Pancreas (tissue), 10 donors: ENCODE data around the gene CIB1. TPM values are rescaled to one million over a fixed set of nuclear protein-coding genes. Genes with fewer than 3 reads are reported as not detected.

Source experiments
- ATAC-seq, 4 donors: fragments of 200-7000 bp; cut with Tn5 transposase; one replicate each; pipeline versions ENCODE4 v1.8.0 to v1.9.1; 2020; ENCODE audit warnings: mild to moderate bottlenecking in 4 of 4, moderate library complexity in 4 of 4
- DNase-seq, 6 donors: peaks; one replicate each; pipeline ENCODE4 v3.0.0-alpha.2; 2020
- FAIRE-seq: peaks from 2 replicates; lab custom pipeline; 2012; peaks lifted over from hg19 to GRCh38; lab: Jason Lieb, UNC
- H3K27ac ChIP-seq, 4 donors: fragments of 200-600 bp; sonication (generic); 1 replicate in 3 of 4; 2 replicates in 1 of 4; pipeline versions ENCODE4 v1.5.0 to v1.8.0; 2020
- H3K27me3 ChIP-seq, 4 donors: fragments of 200-600 bp; one replicate each; pipeline ENCODE4 v1.8.0; 2021
- H3K36me3 ChIP-seq, 3 donors: fragments of 200-600 bp; sonication (generic) in 1 of 3; one replicate each; pipeline versions ENCODE4 v1.5.0 to v1.8.0; 2020 to 2021
- H3K4me1 ChIP-seq, 3 donors: fragments of 200-600 bp; one replicate each; pipeline ENCODE4 v1.8.0; 2021
- H3K4me3 ChIP-seq, 4 donors: fragments of 200-600 bp; sonication (generic) in 2 of 4; one replicate each; pipeline versions ENCODE4 v1.5.0 to v1.8.0; 2020 to 2021
- H3K9me3 ChIP-seq, 4 donors: fragments of 200-600 bp; one replicate each; pipeline ENCODE4 v1.8.0; 2021
- WGBS, 2 donors: extraction: QIAGEN DNeasy Blood & Tissue Kit; methylation state at CpG; one replicate each; pipeline ENCODE4 v1.1.7; 2013; 5-methylcytosine and 5-hydroxymethylcytosine counted together
- intact Hi-C, 3 donors: fragments of 100-400 bp; cut with DNase I; formaldehyde crosslinking; loops; one replicate each; pipeline versions ENCODE4 v1.11.1 to v1.14.2; 2022
- polyA plus RNA-seq, 2 donors: library from polyadenylated mRNA; stranded (reverse); fragments of 200-250 nt; gene quantifications; one replicate each; pipeline ENCODE4 v1.2.3, GENCODE V29; 2013
- total RNA-seq, 6 donors: library from RNA; stranded (reverse); fragmentation: NEBNext Ultra II Directional in 4 of 6; extraction: Animal tissue kit (Norgen Biotek cat#: 25700) in 4 of 6; gene quantifications; one replicate each; pipeline versions ENCODE4 v1.2.1 to v1.2.4, GENCODE V29; 2021 to 2023
- TF ChIP-seq, protein P1 (sequence below), 4 donors: fragments of 200-600 bp; sonication (generic) in 3 of 4; IDR thresholded peaks; one replicate each; pipeline versions ENCODE4 v1.5.0 to v1.8.0; 2021; ENCODE audit warnings: antibody characterized with exemption in 4 of 4
- donor health status: healthy with polysubstance abuse.
- donor health status: DM: no; HTN: no; CAD: no; lungs with moderate emphysema.
- donor health status: DM: no; HTN: no; CAD: no.
- donor health status: control.
- donor health status: control.
- donor health status: Bipolar disorder and iron deficiency.
- donor health status: DM: yes; HTN: yes; CAD: no.
- donor health status: DM: no; HTN: no; CAD: no.
- donor health status: DM: no; HTN: no; CAD: no.
- donor health status: DM: yes; HTN: yes; CAD: no.

CIB1 gene
- total and polyA plus RNA-seq, 8 donors: 70.4 to 162 (median 82.9) TPM

DNA sequence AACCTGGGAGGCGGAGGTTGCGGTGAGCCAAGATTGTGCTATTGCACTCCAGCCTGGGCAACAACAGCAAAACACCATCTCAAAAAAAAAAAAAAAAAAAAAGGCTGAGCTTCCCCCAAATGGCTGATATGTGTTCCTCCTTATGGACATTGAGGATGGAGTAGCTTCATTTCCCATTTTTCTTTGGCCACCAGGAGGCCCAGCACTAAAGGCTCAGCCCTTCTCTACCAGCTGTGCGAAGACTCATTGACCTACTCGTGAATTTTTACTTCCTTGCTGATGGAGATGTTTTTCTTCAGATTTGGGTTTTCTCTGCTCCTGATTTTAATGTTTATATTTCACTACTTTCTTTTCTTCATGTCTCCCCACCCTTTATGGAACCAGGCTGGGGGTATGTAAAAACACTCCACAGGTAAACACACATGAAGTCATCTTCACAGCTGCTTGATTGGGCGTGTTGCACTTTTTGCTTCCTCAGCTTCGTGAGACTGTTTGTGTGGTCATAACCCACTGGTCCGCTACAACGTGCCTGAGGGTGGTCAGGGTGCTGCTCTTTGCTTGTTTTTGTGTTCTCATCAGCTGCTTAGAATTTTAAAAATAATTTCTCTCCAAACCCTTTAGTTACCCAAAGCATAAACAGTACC, 19.1 kb downstream of the CIB1 start:
- FAIRE-seq: no peak
- Histone ChIP-seq H3K27me3 (no peaks in the 10 kb centered on the region), H3K4me1 (peaks cover 35 to 47% (median 39%) of the 10 kb centered on the region in 3 donors), H3K4me3 (no peak overlapping the region), H3K36me3 (peaks cover 0 to 15% (median 3%) of the 10 kb centered on the region in 3 donors), H3K9me3 (no peaks in the 10 kb centered on the region), H3K27ac (peak overlapping the region in 2 of 4 donors; percentile 76 to 78)
- WGBS, 2 donors: 74 to 78% methylated on average over 8 of the region's 8 CpGs
- TF ChIP-seq, protein P1, sequence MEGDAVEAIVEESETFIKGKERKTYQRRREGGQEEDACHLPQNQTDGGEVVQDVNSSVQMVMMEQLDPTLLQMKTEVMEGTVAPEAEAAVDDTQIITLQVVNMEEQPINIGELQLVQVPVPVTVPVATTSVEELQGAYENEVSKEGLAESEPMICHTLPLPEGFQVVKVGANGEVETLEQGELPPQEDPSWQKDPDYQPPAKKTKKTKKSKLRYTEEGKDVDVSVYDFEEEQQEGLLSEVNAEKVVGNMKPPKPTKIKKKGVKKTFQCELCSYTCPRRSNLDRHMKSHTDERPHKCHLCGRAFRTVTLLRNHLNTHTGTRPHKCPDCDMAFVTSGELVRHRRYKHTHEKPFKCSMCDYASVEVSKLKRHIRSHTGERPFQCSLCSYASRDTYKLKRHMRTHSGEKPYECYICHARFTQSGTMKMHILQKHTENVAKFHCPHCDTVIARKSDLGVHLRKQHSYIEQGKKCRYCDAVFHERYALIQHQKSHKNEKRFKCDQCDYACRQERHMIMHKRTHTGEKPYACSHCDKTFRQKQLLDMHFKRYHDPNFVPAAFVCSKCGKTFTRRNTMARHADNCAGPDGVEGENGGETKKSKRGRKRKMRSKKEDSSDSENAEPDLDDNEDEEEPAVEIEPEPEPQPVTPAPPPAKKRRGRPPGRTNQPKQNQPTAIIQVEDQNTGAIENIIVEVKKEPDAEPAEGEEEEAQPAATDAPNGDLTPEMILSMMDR (IDR thresholded peaks at IDR 0.05): peak in 1 of 4 donors; percentile 12
- DNase-seq: peak in 1 of 6 donors; percentile 6
- peak in 2 of 4 donors; percentile 7 to 24 for ATAC-seq
- intact Hi-C loops: no loop called here

DNA sequence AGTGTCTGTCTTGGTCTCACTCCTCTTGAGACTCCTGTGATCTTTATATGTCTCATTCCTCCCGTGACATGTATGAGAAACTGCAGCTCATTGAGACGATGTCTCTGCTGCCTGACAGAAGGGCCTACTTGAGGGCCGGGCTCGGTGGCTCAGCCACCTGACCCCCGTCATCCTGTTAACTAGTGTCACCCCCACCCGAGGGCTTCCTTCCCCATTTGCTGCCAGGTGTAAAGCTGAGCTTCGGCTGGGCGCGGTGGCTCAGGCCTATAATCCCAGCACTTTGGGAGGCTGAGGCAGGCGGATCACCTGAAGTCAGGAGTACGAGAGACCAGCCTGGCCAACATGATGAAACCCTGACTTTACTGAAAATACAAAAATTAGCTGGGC, 19.9 kb downstream of the CIB1 start:
- H3K9me3 ChIP-seq: no peaks in the 10 kb centered on the region
- H3K4me1 ChIP-seq: peaks cover 35 to 47% (median 39%) of the 10 kb centered on the region in 3 donors
- no peaks in the 10 kb centered on the region for H3K27me3 ChIP-seq
- TF ChIP-seq, protein P1 (IDR thresholded peaks at IDR 0.05): no peak
- intact Hi-C loops: no loop called here
- H3K27ac ChIP-seq: peak overlapping the region; percentile 58 to 78 (median 72)
- DNase-seq (peak in 2 of 6 donors; percentile 44 to 52), ATAC-seq (peak in 2 of 4 donors; percentile 13 to 39), FAIRE-seq (no peak)
- 29% methylated on average over 11 of the region's 11 CpGs for WGBS, 2 donors
- peaks cover 0 to 15% (median 3%) of the 10 kb centered on the region in 3 donors for H3K36me3 ChIP-seq
- H3K4me3 ChIP-seq: no peak overlapping the region

DNA sequence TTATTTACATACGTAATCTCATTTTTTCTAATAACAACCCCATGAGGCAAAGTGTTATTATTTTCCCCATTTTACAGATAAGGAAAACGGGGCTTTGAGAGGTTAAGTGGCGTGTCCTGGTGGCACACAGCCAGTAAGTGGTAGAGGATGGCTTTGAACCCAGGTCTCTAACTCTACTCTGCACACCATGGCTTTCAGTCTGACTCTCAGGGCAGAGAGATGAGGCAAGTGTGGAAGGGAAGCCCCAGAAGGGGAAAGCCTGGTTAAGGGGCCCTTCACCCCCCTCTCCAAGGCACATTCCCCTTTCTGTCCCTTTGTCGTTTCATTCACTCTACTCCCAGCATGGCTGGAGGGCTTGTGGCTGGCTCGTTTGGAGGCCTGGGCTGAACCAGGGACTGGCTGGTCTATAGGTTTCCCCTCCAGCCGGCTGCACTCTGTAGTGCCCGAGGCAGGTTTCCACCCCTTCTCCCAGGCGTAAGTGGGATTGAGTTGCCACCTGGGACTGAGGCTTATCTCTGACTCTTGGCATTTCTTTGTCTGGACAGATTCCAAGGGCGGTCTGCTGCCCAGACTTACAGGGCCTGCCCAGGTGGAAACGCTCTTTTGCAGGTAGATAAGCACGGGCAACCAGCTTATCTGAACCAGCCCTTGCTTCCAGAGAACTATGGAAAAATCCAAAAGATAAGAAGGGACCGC, 20.5 kb downstream of the CIB1 start:
- no peaks in the 10 kb centered on the region for H3K27me3 ChIP-seq
- peaks cover 35 to 47% (median 39%) of the 10 kb centered on the region in 3 donors for H3K4me1 ChIP-seq
- peaks cover 0 to 12% (median 3%) of the 10 kb centered on the region in 3 donors for H3K36me3 ChIP-seq
- H3K4me3 ChIP-seq: no peak overlapping the region
- ATAC-seq (peak; percentile 85 to 90 (median 88)), FAIRE-seq (no peak), DNase-seq (peak; percentile 70 to 92 (median 89))
- 17 to 22% methylated on average over 12 of the region's 12 CpGs for WGBS, 2 donors
- TF ChIP-seq, protein P1 (IDR thresholded peaks at IDR 0.05): no peak
- no peaks in the 10 kb centered on the region for H3K9me3 ChIP-seq
- intact Hi-C loops: no loop called here
- H3K27ac ChIP-seq: peak overlapping the region; percentile 58 to 78 (median 72)

DNA sequence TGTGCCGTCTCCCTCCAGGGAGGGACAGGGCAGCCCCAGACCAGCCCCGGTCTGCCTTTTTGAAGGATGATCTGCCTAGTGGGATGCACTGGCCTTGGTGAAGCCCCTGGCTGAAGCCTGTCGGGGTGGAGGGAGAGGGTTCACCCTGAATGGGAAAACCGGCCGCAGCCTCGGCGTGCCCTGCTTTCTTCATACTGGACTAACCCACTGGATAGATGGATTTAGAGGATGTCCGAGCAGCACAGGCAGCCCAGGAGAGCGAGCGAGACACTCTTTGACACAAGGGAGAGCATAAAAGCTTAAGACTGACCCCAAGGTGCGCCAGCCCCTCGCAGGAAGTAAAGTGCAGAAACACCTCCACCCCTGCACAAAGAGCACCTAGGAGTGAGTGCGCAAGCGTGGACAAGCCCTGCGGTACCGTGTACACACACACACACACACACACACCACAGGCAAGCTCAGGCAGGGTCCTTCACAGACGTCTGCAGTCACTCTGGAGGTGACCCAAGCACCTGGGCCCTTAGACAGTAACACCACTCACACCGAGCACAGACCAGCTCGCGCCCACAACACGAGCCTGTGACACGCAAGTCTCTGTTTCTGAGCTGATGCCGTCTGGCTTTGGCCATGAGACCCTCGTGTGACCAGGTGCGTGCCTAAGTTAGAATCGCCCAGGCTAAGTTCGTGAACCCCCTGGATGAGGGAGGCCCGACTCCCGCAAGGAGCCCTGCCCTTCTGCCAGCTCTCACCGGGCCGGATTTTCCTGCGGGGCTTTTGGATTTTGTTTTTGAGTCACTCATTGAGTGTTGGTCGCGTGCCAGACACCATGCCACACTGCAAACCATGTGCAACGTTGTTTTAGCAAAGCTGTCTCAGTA, 21.3 kb downstream of the CIB1 start:
- Histone ChIP-seq H3K27ac (peak overlapping the region; percentile 58 to 78 (median 72)), H3K4me1 (peaks cover 35 to 47% (median 39%) of the 10 kb centered on the region in 3 donors), H3K27me3 (no peaks in the 10 kb centered on the region), H3K4me3 (no peak overlapping the region), H3K9me3 (no peaks in the 10 kb centered on the region), H3K36me3 (peaks cover 0 to 4% (median 3%) of the 10 kb centered on the region in 3 donors)
- 48 to 52% methylated on average over 35 of the region's 35 CpGs for WGBS, 2 donors
- ATAC-seq: peak; percentile 15 to 33 (median 28)
- FAIRE-seq: no peak
- intact Hi-C loops: no loop called here
- peak in 5 of 6 donors; percentile 43 to 81 (median 72) for DNase-seq
- TF ChIP-seq, protein P1 (IDR thresholded peaks at IDR 0.05): no peak
